Aorta (tissue), 5 donors: ENCODE measurements around the gene RINL. TPM values are rescaled to one million over a fixed set of nuclear protein-coding genes. Genes with fewer than 3 reads are reported as not detected.
A peak's percentile ranks its signal among the peaks of the same experiment; 100 is the strongest.

Experiments
- ATAC-seq: fragments of 200-7000 bp; cut with Tn5 transposase; one replicate; pipeline ENCODE4 v1.9.1; 2022; ENCODE audit warnings: moderate library complexity; ENCODE audit not compliant: low FRiP score
- DNase-seq, 2 donors: peaks; one replicate each; pipeline ENCODE4 v3.0.0-alpha.2; 2020
- H3K27ac ChIP-seq, 2 donors: one replicate each; pipeline ENCODE4 v1.5.1; 2013; ENCODE audit warnings: low read length in 2 of 2, mild to moderate bottlenecking in 2 of 2, moderate library complexity in 2 of 2, control low read depth in 1 of 2, inconsistent platforms in 1 of 2, low read depth in 1 of 2
- H3K27me3 ChIP-seq, 2 donors: one replicate each; pipeline ENCODE4 v1.6.1; 2013; ENCODE audit warnings: control low read depth in 1 of 2, low read length in 1 of 2, mild to moderate bottlenecking in 1 of 2, moderate library complexity in 1 of 2; ENCODE audit not compliant: insufficient read depth in 2 of 2, control insufficient read depth in 1 of 2
- H3K36me3 ChIP-seq, 2 donors: one replicate each; pipeline ENCODE4 v1.6.1; 2013; ENCODE audit warnings: control low read depth in 1 of 2, low read length in 1 of 2, mild to moderate bottlenecking in 1 of 2; ENCODE audit not compliant: insufficient read depth in 2 of 2, control insufficient read depth in 1 of 2
- H3K4me1 ChIP-seq, 2 donors: one replicate each; pipeline ENCODE4 v1.6.1; 2013; ENCODE audit warnings: low read length in 2 of 2, control low read depth in 1 of 2, mild to moderate bottlenecking in 1 of 2, moderate library complexity in 1 of 2; ENCODE audit not compliant: insufficient read depth in 2 of 2, control insufficient read depth in 1 of 2
- H3K4me3 ChIP-seq, 2 donors: one replicate each; pipeline ENCODE4 v1.5.1; 2013; ENCODE audit warnings: low read length in 2 of 2, control low read depth in 1 of 2, mild to moderate bottlenecking in 1 of 2
- H3K9me3 ChIP-seq: one replicate; pipeline ENCODE4 v1.6.1; 2013; ENCODE audit warnings: mild to moderate bottlenecking, low read length; ENCODE audit not compliant: control insufficient read depth
- WGBS, 2 donors: extraction: QIAGEN DNeasy Blood & Tissue Kit; methylation state at CpG; one replicate each; pipeline ENCODE4 v1.1.7; 2013; 5-methylcytosine and 5-hydroxymethylcytosine counted together
- intact Hi-C, 2 donors: fragments of 100-400 bp; cut with DNase I; formaldehyde crosslinking; loops; one replicate each; pipeline versions ENCODE4 v1.14.2 to v1.15.0; 2022
- polyA plus RNA-seq, 2 donors: library from polyadenylated mRNA; stranded (reverse); fragments of 200-250 nt; gene quantifications; one replicate each; pipeline ENCODE4 v1.2.3, GENCODE V29; 2013
- total RNA-seq, 2 donors: library from RNA; stranded (reverse); fragmentation: NEBNext Ultra II Directional; extraction: Animal tissue kit (Norgen Biotek cat#: 25700); gene quantifications; one replicate each; pipeline ENCODE4 v1.2.1, GENCODE V29; 2021
- donor health status: healthy with polysubstance abuse.
- donor health status: Bipolar disorder and iron deficiency.
- donor health status: DM: no; HTN: no; CAD: no.
- donor health status: DM: no; HTN: no; CAD: no.
- donor health status: DM: yes; HTN: yes; CAD: no.

Gene RINL
- total and polyA plus RNA-seq, 4 donors = 1.8 to 5.7 (median 4.4) TPM

- H3K9me3 ChIP-seq = no peaks in the 10 kb centered on the region
- intact Hi-C loops = no loop called here
- no peak overlapping the region for H3K4me3 ChIP-seq
- peaks cover 7 to 42% of the 10 kb centered on the region in 2 donors for H3K36me3 ChIP-seq
- DNase-seq = no peak
- H3K27me3 ChIP-seq = no peaks in the 10 kb centered on the region
- ATAC-seq = no peak
- H3K4me1 ChIP-seq = no peaks in the 10 kb centered on the region
- no peak overlapping the region for H3K27ac ChIP-seq
- WGBS, 2 donors = 87 to 89% methylated on average over 17 of the region's 17 CpGs
Observed at GRCh38 chr19:38842439-38843174, 35.5 kb downstream of the RINL start.

GRCh38 chr19:38841787-38842438 is 36.2 kb downstream of the RINL start:
- 89 to 90% methylated on average over 19 of the region's 19 CpGs for WGBS, 2 donors
- Histone ChIP-seq H3K27ac (no peak overlapping the region), H3K4me1 (no peaks in the 10 kb centered on the region), H3K4me3 (no peak overlapping the region), H3K27me3 (no peaks in the 10 kb centered on the region), H3K36me3 (peaks cover 11 to 49% of the 10 kb centered on the region in 2 donors), H3K9me3 (no peaks in the 10 kb centered on the region)
- intact Hi-C loops = no loop called here
- DNase-seq = peak in 1 of 2 donors; percentile 24
- no peak for ATAC-seq

DNA sequence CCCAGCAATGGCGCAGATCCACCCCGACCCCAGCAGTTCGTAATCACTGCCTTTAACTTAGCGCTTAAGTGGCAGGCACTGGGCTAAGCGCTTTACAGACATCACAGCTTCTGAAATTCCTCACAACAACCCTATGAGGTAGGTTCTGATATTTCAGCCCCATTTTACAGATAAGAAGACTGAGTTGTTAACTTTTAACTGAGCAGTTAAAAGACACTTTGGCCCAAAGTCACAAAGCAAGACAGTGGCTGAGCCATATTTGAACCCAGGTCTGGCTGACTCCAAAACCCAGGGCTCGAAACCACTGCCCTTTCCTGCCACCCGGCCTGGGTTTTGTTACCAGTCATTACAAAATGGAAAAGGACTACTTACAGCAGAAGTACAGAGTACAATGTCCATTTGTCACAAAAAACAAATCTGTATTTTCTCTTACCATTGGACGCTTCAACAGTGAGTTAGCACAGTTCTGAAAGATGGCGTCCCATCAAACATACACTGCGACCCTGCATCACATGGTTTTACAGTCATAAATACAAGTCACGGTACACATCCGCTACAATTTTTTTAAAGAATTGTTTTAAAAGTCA is 36.8 kb downstream of the RINL start:
- WGBS, 2 donors = 80 to 86% methylated on average over 12 of the region's 12 CpGs
- DNase-seq = no peak
- ATAC-seq = no peak
- Histone ChIP-seq H3K4me3 (no peak overlapping the region), H3K27ac (no peak overlapping the region), H3K27me3 (no peaks in the 10 kb centered on the region), H3K36me3 (peaks cover 15 to 51% of the 10 kb centered on the region in 2 donors), H3K4me1 (no peaks in the 10 kb centered on the region), H3K9me3 (no peaks in the 10 kb centered on the region)
- intact Hi-C loops = no loop called here

DNA sequence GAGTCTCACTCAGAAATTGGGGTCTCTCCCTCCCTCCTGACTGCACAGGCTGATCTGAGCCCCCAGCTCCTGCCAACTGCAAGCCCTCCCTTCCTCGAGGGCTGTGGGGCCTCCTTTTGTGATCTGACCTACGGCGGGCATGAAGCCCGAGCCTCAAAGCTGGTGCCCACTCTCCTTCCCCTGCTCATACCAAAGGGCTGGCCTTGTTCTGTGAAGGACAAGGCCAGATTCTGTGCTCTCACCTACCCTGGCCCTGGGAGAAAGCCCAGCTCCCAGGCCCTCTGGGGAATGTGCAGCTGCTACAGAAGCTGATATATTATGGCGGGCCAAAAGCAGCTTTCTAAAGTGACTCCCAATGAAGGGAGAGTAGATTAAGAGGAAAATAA is 37.5 kb downstream of the RINL start:
- Histone ChIP-seq H3K4me3 (no peak overlapping the region), H3K36me3 (peaks cover 15 to 49% of the 10 kb centered on the region in 2 donors), H3K27ac (no peak overlapping the region), H3K4me1 (no peaks in the 10 kb centered on the region), H3K27me3 (no peaks in the 10 kb centered on the region), H3K9me3 (no peaks in the 10 kb centered on the region)
- DNase-seq (no peak), ATAC-seq (no peak)
- 77 to 79% methylated on average over 5 of the region's 5 CpGs for WGBS, 2 donors
- intact Hi-C loops = no loop called here

DNA sequence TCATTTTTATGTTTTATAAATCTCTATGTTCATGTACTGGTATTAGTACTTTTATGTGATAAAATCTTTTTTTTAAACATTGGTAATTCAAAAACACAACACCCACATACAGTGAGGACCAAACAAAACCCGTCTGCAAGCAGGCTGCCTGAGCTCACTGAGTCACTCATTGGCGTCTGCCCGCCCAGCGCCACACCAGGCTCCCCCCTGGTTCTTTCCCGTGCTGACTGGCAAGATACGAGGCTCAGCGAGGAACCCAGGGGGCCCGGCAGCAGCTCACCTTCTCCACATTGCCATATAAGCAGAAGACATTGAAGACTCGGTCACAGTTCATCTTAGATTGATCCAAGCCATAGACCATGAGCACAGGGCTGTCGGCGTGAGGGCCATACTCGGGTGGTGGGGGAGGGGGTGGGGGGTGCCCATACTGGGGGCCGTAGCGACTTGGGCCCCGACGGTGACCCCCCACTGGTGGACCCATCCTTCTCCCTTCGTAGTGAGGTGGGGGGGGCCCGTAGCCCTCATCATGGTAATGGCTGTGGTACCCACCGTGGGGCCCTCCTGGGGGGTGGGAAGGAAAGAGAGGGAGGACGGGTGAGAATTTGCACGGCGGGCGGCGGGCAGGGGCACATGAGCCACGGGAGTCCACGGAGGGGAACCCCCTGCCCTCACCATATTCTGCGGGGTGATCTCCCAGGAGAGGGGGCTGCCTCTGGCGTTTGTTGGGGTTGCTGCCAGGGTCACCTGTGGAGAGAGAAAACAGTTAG is 38.1 kb downstream of the RINL start:
- ATAC-seq = no peak
- Histone ChIP-seq H3K27ac (no peak overlapping the region), H3K4me3 (no peak overlapping the region), H3K9me3 (no peaks in the 10 kb centered on the region), H3K36me3 (peaks cover 15 to 46% of the 10 kb centered on the region in 2 donors), H3K27me3 (no peaks in the 10 kb centered on the region), H3K4me1 (peaks cover 0 to 2% of the 10 kb centered on the region in 2 donors)
- WGBS, 2 donors = 72 to 74% methylated on average over 28 of the region's 28 CpGs
- intact Hi-C loops = loop anchor here in 1 of 2 donors (10.0 kb wide), 1 partner anchor 185 kb away; no protein-coding TSS in a partner anchor
- DNase-seq = no peak

- intact Hi-C loops = loop anchor here in 1 of 2 donors (10.0 kb wide), 1 partner anchor 184 kb away; no protein-coding TSS in a partner anchor
- no peak for ATAC-seq
- H3K36me3 ChIP-seq = peaks cover 15 to 43% of the 10 kb centered on the region in 2 donors
- WGBS, 2 donors = 80% methylated on average over 12 of the region's 12 CpGs
- H3K4me1 ChIP-seq = peaks cover 0 to 2% of the 10 kb centered on the region in 2 donors
- DNase-seq = peak in 1 of 2 donors; percentile 28
- H3K27ac ChIP-seq = no peak overlapping the region
- no peaks in the 10 kb centered on the region for H3K27me3 ChIP-seq
- no peaks in the 10 kb centered on the region for H3K9me3 ChIP-seq
- H3K4me3 ChIP-seq = no peak overlapping the region
Observed at GRCh38 chr19:38838986-38839761, 38.9 kb downstream of the RINL start.

GRCh38 chr19:38838208-38838985 is 39.7 kb downstream of the RINL start:
- no peak for ATAC-seq
- peaks cover 15 to 35% of the 10 kb centered on the region in 2 donors for H3K36me3 ChIP-seq
- intact Hi-C loops = loop anchor here in 1 of 2 donors (10.0 kb wide), 1 partner anchor 184 kb away; no protein-coding TSS in a partner anchor
- no peak overlapping the region for H3K27ac ChIP-seq
- H3K9me3 ChIP-seq = no peaks in the 10 kb centered on the region
- 79 to 80% methylated on average over 19 of the region's 19 CpGs for WGBS, 2 donors
- H3K27me3 ChIP-seq = no peaks in the 10 kb centered on the region
- peak in 1 of 2 donors; percentile 19 for DNase-seq
- H3K4me1 ChIP-seq = peaks cover 0 to 2% of the 10 kb centered on the region in 2 donors
- no peak overlapping the region for H3K4me3 ChIP-seq
